ENCODE measurements around the gene TEX54.
"Not testable (repeated sequence)": the region's sequence is repeated elsewhere in the genome, so short reads cannot be mapped to it uniquely, and the experiment has no call there.

TEX54 gene

GRCh38 chr11:62854825-62855570 is 22.4 kb upstream of the TEX54 start:
- DNase-seq, result no peak

GRCh38 chr11:62854013-62854824 is 21.6 kb upstream of the TEX54 start:
- no peak for DNase-seq

GRCh38 chr11:62853279-62853965 is 20.8 kb upstream of the TEX54 start:
- no peak for DNase-seq

- no peak for DNase-seq
Measured at GRCh38 chr11:62852523-62853188, 20.0 kb upstream of the TEX54 start.

- no peak for DNase-seq
Measured at GRCh38 chr11:62851807-62852522, 19.3 kb upstream of the TEX54 start.

GRCh38 chr11:62850911-62851806 is 18.5 kb upstream of the TEX54 start:
- DNase-seq, result no peak

- no peak for DNase-seq
Measured at GRCh38 chr11:62847767-62848314, 15.2 kb upstream of the TEX54 start.

GRCh38 chr11:62846177-62846576 is 13.5 kb upstream of the TEX54 start:
- DNase-seq, result no peak

GRCh38 chr11:62844154-62844553 is 11.5 kb upstream of the TEX54 start:
- no peak for DNase-seq

- DNase-seq, result no peak
Measured at GRCh38 chr11:62843466-62843865, 10.8 kb upstream of the TEX54 start.

GRCh38 chr11:62842891-62843290 is 10.2 kb upstream of the TEX54 start:
- not testable (repeated sequence) for DNase-seq

- peak; percentile 76 for DNase-seq
Measured at GRCh38 chr11:62842171-62842741, 9.6 kb upstream of the TEX54 start.

GRCh38 chr11:62841361-62842170 is 8.9 kb upstream of the TEX54 start:
- DNase-seq, result peak; percentile 91

GRCh38 chr11:62840721-62841360 is 8.2 kb upstream of the TEX54 start:
- DNase-seq, result peak; percentile 76

GRCh38 chr11:62839050-62839945 is 6.7 kb upstream of the TEX54 start, which contains the start of gene WDR74:
Gene WDR74 (minus strand): TSS chr11:62839590. CDS start chr11:62839570, 20 bp downstream.
- DNase-seq, result peak; percentile 90

- no peak for DNase-seq
Measured at GRCh38 chr11:62835336-62835735, 2.7 kb upstream of the TEX54 start.

- peak; percentile 99 for DNase-seq
Measured at GRCh38 chr11:62831520-62832335, 913 bp downstream of the TEX54 start, which contains the start of gene STX5. Gene STX5 (minus strand): TSS chr11:62832051. CDS start chr11:62831243, 808 bp downstream.
